Activated CD4-positive, alpha-beta T cell treated with anti-CD3 and anti-CD28 coated beads for 1 hour (primary cell): ENCODE results near the gene IMMP2L.

Experiments
- DNase-seq: peaks from one replicate; pipeline ENCODE4 v3.0.0-alpha.2; 2020

The IMMP2L gene

GRCh38 chr7:111384065-111384891 is 178.0 kb downstream of the IMMP2L start:
- DNase-seq = no peak

GRCh38 chr7:111383133-111383532 is 179.2 kb downstream of the IMMP2L start:
- no peak for DNase-seq

DNA sequence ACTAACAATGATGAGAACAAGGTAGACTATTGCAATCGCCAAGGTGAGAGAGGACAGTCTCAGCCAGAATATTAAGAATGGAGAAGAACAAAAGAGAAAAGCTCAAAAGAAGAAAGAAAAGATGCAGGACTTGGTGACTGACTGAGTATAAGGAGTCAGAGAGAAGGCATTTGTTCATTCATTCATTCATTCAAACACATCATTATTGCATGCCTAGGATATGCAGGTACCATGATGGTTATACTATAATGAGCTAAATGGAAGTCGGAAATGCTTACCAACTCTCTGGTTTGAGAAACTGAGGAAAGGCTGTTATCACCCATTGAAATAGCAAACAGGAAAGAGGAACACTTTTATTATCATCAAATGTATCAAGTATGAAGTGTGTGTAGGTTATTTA is 180.7 kb downstream of the IMMP2L start:
- DNase-seq = no peak

DNA sequence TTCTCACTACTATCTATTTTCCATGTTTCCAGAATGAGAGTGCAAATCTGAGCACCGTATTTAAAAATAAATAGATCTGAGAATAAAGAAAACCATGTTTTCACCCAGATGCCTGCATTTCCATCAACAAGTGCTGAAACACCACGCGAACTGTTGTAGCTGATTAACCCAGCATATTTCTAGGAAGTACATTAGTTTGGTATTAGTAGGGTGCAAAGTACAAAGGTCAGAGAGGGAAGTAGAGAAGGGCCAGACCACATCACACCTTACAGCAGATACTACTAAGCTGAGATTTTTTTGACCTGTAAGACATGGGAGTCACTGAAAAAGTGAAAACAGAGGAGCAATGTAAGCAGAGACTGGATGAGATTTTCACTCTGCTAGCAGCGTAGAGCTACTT is 181.3 kb downstream of the IMMP2L start:
- no peak for DNase-seq

- DNase-seq = no peak
Measured at GRCh38 chr7:111374027-111374426, 188.3 kb downstream of the IMMP2L start.

- no peak for DNase-seq
Measured at GRCh38 chr7:111371437-111371836, 190.9 kb downstream of the IMMP2L start.

- no peak for DNase-seq
Measured at GRCh38 chr7:111370002-111370401, 192.3 kb downstream of the IMMP2L start.

DNA sequence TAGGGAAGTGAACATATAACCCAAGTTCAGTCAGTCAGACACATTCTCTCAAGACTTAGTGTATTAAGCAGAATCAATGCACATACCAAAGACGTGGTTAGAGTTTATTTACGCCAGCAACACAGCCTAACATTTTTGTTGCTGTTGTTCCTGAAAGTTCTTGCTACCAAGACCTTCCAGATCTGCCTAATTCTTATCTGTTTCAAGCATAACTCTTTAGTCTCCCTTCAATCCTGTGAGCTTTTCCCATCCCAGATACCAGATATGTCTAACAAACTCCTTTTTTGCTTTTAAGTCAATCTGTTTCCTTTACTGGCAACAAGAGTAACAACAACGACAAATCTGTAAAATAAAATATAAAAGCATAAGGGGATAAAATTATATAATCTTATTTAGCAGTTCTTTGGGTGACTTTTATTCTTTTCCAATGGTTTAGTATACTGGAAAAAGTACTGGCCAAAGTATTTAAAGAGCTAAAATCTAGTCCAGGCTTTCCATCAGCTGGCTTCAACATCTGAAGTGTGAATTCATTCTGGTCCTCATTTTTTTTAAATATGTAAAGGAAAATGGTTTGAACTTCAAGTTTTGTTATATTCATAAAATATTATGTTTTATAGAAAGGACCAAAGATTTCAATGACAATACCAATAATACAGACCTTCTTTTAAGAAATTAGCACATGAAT is 193.8 kb downstream of the IMMP2L start:
- no peak for DNase-seq

- DNase-seq = no peak
Measured at GRCh38 chr7:111364413-111364812, 197.9 kb downstream of the IMMP2L start.

DNA sequence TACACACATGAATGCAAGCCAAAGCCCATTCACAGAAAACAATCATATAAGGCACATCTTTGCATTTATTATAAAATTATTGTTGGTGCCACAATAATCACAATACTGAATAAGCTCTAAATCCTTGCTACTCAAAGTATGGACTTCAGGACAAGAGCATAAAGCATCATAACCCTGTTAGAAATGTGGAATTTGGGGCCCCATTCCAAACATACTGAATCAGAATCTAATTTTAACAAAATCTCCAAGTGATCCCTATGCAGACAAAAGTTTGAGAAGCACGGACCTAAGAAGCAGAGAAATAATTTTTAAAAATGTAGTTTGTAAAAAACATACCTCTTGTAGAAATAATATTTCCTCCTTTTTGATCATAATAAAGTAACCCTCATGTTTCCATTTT is 199.2 kb downstream of the IMMP2L start:
- no peak for DNase-seq

DNA sequence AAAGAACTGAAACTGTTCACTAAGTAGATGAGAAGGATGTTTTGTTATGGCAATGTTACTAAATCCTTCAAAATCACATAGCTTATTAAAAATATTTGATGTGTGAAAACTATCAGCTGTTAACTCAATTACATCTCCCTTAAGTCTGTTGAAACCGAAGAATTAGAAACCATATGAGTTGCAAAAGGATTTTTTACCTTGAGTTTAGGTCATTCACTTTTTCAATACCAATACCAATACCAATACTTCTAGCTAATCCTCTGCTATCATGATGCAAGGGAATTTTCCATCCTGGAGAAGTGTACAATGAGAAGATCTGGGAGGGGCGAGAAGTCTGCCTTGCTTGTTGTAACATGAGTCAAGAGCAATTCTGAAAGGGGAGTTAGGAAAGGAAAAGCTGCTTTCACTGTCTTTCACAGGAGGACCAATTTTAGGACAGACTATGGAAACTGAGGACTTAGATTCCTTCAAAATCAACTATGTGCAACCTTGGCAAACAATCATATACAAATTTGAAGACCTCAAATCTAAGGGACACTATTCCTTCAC is 199.7 kb downstream of the IMMP2L start:
- no peak for DNase-seq

DNA sequence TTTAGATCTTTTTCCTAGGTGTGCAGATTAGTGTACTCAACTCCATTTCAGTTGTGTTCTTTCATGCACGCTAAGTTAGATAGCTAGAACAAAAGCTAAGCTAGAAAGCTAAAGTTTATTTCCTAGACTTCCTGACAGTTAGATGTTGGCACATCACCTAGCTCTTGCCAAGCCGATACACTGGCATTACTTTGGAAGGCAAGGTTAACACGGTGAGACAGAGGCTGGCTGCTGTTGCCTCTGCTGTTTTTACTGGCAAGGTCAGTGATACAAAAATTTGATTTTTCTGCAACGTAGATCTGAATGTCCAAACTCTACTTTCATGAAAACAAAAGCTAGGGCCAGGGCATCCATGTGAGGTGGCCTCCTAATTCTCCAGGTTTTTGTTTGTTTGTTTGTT is 203.4 kb downstream of the IMMP2L start:
- DNase-seq = no peak

DNA sequence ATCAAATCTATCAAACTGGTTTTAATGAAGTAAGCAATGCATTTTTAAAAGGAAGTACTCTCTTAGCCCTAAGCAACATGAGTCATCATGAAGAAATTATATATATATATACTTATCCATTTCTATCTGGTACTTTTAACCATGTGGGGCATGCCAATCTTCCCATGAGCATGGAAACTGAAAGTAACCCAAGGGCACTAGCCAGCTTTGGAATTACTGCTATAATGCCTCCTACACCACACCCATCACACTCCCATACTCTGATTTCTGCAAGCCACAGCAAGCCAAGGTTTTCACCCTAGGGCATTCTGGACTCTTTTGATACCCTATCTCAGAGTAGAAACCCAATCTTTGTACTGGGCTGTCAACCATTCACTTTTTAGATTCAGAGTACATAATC is 204.6 kb downstream of the IMMP2L start:
- DNase-seq = no peak

DNA sequence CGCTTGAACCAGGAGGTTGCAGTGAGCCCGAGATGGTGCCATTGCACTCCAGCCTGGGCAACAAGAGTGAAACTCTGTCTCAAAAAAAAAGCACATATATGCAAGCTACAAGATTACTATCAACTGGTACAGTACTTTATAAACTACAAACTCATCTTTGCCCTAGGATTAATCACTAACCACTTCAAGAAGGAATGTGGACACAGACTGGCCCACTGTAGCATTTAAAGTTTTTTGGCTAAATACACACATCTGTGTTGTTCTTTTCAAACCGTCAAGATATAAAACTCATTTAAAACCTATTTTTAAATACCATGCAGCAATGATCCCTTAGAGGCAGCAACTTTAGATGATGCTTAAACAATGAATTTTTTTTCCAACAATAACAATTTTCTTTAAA is 205.4 kb downstream of the IMMP2L start:
- DNase-seq = no peak

GRCh38 chr7:111352319-111352718 is 210.0 kb downstream of the IMMP2L start:
- no peak for DNase-seq

DNA sequence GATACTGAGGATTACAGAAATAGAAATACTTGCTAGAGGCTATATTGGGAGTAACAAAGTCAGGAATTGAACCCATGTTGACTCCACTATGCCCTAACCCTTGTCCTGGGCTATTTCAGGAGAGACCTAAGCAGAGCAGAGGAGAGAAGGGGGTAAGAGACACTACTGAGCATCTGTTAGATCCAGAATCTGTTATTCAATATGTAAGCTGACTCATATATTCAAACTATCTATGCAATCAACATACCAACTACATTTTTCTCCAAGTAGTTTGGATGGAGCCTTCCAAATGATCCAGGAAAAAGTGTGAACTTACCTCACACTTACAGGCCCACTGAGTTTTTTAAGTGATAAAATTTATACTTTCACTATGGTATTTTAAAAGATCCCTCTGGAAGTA is 216.1 kb downstream of the IMMP2L start:
- no peak for DNase-seq

GRCh38 chr7:111343017-111343416 is 219.3 kb downstream of the IMMP2L start:
- no peak for DNase-seq

- DNase-seq = no peak
Measured at GRCh38 chr7:111339006-111339405, 223.3 kb downstream of the IMMP2L start.

- no peak for DNase-seq
Measured at GRCh38 chr7:111333010-111333409, 229.3 kb downstream of the IMMP2L start.

DNA sequence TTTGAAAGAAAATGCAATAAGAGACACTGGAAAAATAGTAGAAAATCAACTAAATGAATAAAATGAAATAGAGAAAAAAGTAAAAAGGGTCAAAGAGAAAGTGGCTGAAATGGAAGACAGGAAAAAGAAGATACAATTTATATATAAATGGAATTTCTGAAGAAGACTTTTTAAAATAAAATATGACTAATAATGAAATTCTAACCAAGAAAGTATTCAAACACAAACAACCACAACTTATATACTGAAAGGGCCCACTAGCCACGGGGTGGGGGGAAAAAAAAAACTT is 232.1 kb downstream of the IMMP2L start:
- DNase-seq = no peak

GRCh38 chr7:111329367-111330234 is 232.7 kb downstream of the IMMP2L start:
- DNase-seq = no peak

- DNase-seq = no peak
Measured at GRCh38 chr7:111328487-111328886, 233.8 kb downstream of the IMMP2L start.

DNA sequence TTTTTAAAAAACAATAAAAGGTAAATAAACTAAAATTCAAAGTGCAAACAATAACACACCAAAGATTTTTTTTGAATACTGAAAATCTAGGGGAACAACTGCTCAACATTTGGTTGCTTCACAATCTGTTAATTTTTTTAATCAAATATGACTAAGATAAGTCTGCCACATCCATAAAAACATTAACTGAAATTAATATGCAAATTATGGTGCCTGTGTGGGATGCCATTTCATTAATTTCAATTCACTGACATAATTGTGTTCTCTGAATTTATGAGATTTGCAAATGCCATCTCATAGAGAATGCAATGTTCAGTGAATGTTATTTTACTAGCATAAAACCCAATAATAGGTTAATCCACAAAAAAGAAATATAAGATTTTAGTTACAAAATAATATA is 237.5 kb downstream of the IMMP2L start:
- DNase-seq = no peak

GRCh38 chr7:111324228-111324627 is 238.1 kb downstream of the IMMP2L start:
- no peak for DNase-seq
